Mucosa of stomach (tissue), 1 donor: ENCODE results near the gene COA6.
"Not testable (repeated sequence)": the region's sequence is repeated elsewhere in the genome, so short reads cannot be mapped to it uniquely, and the experiment has no call there.

ENCODE experiments used
- H3K27me3 ChIP-seq: one replicate; pipeline ENCODE4 v1.7.0; 2013; ENCODE audit warnings: mild to moderate bottlenecking, low read length; ENCODE audit not compliant: control insufficient read depth, insufficient read depth
- H3K36me3 ChIP-seq: one replicate; pipeline ENCODE4 v1.7.0; 2013; ENCODE audit warnings: low read length; ENCODE audit not compliant: control insufficient read depth, insufficient read depth
- H3K4me1 ChIP-seq: one replicate; pipeline ENCODE4 v1.7.0; 2013; ENCODE audit warnings: mild to moderate bottlenecking, low read length; ENCODE audit not compliant: control insufficient read depth, insufficient read depth
- H3K4me3 ChIP-seq: one replicate; pipeline ENCODE4 v1.7.0; 2013; ENCODE audit warnings: low read length
- H3K9ac ChIP-seq: one replicate; pipeline ENCODE4 v1.7.0; 2013; ENCODE audit warnings: mild to moderate bottlenecking, low read length, moderate library complexity
- H3K9me3 ChIP-seq: one replicate; pipeline ENCODE4 v1.7.0; 2013; ENCODE audit warnings: mild to moderate bottlenecking, low read length, moderate library complexity; ENCODE audit not compliant: control insufficient read depth
- donor health status: Pancreatic carcinoma.

The COA6 gene

GRCh38 chr1:234372011-234372757 lies 1.1 kb upstream of the COA6 start:
- peak overlapping the region; percentile 97 for H3K9ac ChIP-seq
- no peak overlapping the region for H3K4me3 ChIP-seq
- H3K4me1 ChIP-seq: peaks cover 5% of the 10 kb centered on the region
- H3K9me3 ChIP-seq: no peaks in the 10 kb centered on the region
- no peaks in the 10 kb centered on the region for H3K36me3 ChIP-seq
- H3K27me3 ChIP-seq: no peaks in the 10 kb centered on the region

DNA sequence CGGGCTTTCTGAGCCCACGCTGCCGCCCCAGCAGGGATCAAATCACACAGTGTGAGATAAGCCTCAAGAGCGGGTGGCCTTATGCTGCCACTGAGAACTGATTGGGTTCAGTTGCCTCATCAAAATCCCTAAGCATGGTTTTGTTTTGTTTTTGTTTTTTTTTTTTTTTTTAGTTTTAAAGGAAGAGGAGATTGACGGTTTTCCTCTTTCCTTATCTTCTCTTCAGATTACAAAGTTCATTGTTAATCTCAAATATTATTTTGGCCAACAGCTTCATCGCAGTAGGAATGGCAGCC lies 651 bp downstream of the COA6 start:
- peaks cover 6% of the 10 kb centered on the region for H3K36me3 ChIP-seq
- H3K4me3 ChIP-seq: peak overlapping the region; percentile 86
- no peaks in the 10 kb centered on the region for H3K27me3 ChIP-seq
- no peaks in the 10 kb centered on the region for H3K9me3 ChIP-seq
- peaks cover 5% of the 10 kb centered on the region for H3K4me1 ChIP-seq
- peak overlapping the region; percentile 97 for H3K9ac ChIP-seq

DNA sequence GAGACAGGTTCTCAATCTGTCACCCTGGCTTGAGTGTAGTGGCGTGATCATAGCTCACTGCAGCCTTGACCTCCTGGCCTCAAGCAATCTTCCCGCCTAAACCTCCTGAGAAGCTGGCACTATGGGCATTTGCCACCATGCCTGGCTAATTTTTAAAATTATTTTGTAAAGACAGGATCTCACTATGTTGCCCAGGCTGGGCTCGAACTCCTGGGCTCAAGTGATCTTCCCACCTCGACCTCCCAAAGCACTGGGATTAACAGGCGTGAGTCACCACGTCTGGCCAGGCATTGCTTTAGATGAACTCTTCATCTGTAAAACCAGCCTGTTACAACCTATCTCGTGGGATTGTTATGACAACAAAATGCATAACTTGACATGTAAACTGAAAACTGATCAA lies 2.4 kb downstream of the COA6 start:
- H3K9ac ChIP-seq: no peak overlapping the region
- H3K27me3 ChIP-seq: no peaks in the 10 kb centered on the region
- peaks cover 5% of the 10 kb centered on the region for H3K4me1 ChIP-seq
- H3K4me3 ChIP-seq: no peak overlapping the region
- H3K9me3 ChIP-seq: no peaks in the 10 kb centered on the region
- H3K36me3 ChIP-seq: peaks cover 6% of the 10 kb centered on the region

- H3K4me3 ChIP-seq, H3K27me3 ChIP-seq, H3K9ac ChIP-seq, H3K9me3 ChIP-seq, H3K4me1 ChIP-seq, H3K36me3 ChIP-seq: not testable (repeated sequence)
Observed at GRCh38 chr1:234379591-234380109, 6.4 kb downstream of the COA6 start.

DNA sequence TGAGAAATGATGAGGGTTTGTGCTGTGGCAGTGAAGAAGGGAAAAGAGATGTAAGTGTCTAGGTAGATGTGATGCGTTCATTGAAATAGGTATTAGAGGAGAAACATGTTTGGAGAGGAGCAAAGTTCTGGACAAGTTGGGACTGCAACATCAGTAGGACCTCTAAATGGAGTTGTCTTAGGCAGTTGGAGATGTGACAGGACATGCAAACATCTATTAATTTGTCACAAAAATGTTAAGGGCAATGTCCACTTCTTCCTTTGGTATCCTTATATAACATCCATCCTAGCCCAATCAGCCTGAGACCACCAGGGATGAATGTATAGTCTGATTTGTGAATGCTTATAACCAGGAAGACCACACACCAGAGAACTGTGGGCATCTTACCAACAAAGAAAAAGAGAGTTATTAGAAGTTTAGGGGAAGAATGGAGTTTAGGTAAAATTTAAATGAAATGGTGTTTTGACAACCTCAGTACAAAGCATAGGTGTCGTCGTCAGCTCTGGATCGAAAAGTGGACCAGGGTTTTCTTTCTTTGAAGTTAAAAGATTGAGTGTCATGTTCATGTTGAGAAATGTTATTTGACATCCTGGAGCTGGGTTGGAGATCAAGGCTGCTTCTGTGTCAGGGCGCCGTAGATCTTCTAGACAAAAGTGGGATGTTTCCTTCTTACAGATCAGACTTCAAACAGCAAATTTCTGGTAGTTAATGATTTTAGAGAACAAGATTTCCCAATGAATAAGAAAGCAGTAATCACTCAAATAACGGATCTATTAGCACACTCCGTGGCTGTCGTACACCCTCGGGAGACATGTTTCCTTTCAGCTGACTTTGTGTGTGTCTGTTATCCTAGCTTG lies 8.7 kb downstream of the COA6 start:
- Histone ChIP-seq H3K9me3 (no peaks in the 10 kb centered on the region), H3K4me3 (no peak overlapping the region), H3K4me1 (no peaks in the 10 kb centered on the region), H3K9ac (no peak overlapping the region), H3K36me3 (peaks cover 6% of the 10 kb centered on the region), H3K27me3 (no peaks in the 10 kb centered on the region)

DNA sequence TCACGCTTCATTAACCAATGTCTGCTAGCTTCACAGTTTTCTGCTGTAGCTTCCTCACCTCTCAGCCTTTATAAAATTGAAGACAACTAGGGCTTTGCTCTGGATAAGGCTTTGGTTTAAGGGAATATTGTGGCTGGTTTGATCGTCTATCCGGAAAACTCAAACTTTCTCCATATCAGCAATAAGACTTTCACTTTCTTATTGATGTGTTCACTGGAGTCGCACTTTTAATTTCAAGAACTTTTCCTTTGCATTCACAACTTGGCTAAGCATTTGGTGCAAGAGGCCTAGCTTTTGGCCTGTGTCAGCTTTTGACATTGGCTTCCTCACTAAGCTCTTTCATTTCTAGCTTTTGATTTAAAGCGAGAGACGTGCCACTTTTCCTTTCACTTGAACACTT lies 12.9 kb downstream of the COA6 start:
- Histone ChIP-seq H3K36me3 (no peaks in the 10 kb centered on the region), H3K9me3 (no peaks in the 10 kb centered on the region), H3K9ac (no peak overlapping the region), H3K4me3 (no peak overlapping the region), H3K27me3 (no peaks in the 10 kb centered on the region), H3K4me1 (peaks cover 7% of the 10 kb centered on the region)

DNA sequence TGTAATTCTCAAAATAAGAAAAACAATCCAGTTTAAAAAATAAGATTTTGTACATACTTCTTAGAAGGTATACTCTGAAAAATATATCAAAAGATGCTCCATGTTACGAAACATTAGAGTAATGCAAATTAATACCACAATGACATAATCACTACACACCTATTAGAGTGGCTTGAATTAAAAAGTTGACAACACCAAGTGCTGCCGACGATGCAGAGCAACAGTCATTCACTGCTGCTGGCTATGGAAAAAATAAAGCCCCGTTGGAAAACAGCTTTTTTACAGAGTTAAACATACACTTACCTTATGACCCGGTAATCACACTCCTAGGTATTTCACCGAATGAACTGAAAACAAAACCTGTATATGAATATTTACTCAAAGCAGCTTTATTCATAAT lies 14.8 kb downstream of the COA6 start:
- Histone ChIP-seq H3K9me3 (no peaks in the 10 kb centered on the region), H3K36me3 (no peaks in the 10 kb centered on the region), H3K4me1 (peaks cover 7% of the 10 kb centered on the region), H3K4me3 (no peak overlapping the region), H3K9ac (no peak overlapping the region), H3K27me3 (no peaks in the 10 kb centered on the region)

GRCh38 chr1:234393190-234393589 lies 19.9 kb downstream of the COA6 start:
- Histone ChIP-seq H3K4me1 (peaks cover 7% of the 10 kb centered on the region), H3K36me3 (no peaks in the 10 kb centered on the region), H3K9me3 (no peaks in the 10 kb centered on the region), H3K4me3 (no peak overlapping the region), H3K9ac (no peak overlapping the region), H3K27me3 (no peaks in the 10 kb centered on the region)

GRCh38 chr1:234395297-234395696 lies 22.0 kb downstream of the COA6 start:
- no peaks in the 10 kb centered on the region for H3K9me3 ChIP-seq
- H3K4me3 ChIP-seq: no peak overlapping the region
- H3K9ac ChIP-seq: no peak overlapping the region
- no peaks in the 10 kb centered on the region for H3K27me3 ChIP-seq
- no peaks in the 10 kb centered on the region for H3K36me3 ChIP-seq
- H3K4me1 ChIP-seq: no peaks in the 10 kb centered on the region

GRCh38 chr1:234396092-234396491 lies 22.8 kb downstream of the COA6 start:
- Histone ChIP-seq H3K9ac (no peak overlapping the region), H3K36me3 (no peaks in the 10 kb centered on the region), H3K4me1 (peaks cover 2% of the 10 kb centered on the region), H3K27me3 (no peaks in the 10 kb centered on the region), H3K9me3 (no peaks in the 10 kb centered on the region), H3K4me3 (no peak overlapping the region)

DNA sequence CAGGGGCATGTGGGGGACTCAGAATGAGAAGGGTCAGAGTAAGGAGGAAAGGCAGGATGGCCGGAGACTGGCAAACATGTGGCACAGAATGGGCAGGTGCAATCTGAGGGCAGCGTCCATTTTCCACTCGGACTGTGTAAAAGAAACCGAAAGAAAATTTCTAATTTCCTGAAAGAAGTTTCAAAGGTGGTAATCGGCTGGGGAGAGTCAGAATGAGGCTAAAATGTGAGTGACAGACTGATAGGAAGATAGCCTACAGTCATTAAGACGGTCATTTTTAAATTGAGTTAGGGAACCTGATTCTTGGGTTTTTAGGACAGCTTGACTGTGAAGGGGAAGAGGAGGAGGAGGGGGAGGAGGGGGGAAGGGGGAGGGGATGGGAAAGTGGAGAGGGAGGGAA lies 23.6 kb downstream of the COA6 start:
- Histone ChIP-seq H3K9ac (no peak overlapping the region), H3K4me1 (peaks cover 5% of the 10 kb centered on the region), H3K27me3 (no peaks in the 10 kb centered on the region), H3K36me3 (no peaks in the 10 kb centered on the region), H3K4me3 (no peak overlapping the region), H3K9me3 (no peaks in the 10 kb centered on the region)

- Histone ChIP-seq H3K9me3 (no peaks in the 10 kb centered on the region), H3K4me3 (no peak overlapping the region), H3K27me3 (no peaks in the 10 kb centered on the region), H3K4me1 (peaks cover 5% of the 10 kb centered on the region), H3K36me3 (no peaks in the 10 kb centered on the region), H3K9ac (no peak overlapping the region)
Observed at GRCh38 chr1:234397732-234398131, 24.5 kb downstream of the COA6 start.
